Osteocyte (in vitro differentiated cells): ENCODE data around the gene MBNL1. TPM values are rescaled to one million over a fixed set of nuclear protein-coding genes. Genes with fewer than 3 reads are reported as not detected.
A peak's percentile ranks its signal among the peaks of the same experiment; 100 is the strongest.

Experiments used
- DNase-seq: peaks from one replicate; pipeline ENCODE4 v3.0.0; 2021; ENCODE audit warnings: mixed read lengths; ENCODE audit not compliant: unreplicated experiment; ENCODE audit errors: extremely low spot score
- H3K27ac Mint-ChIP-seq: one replicate; pipeline ENCODE4 v1.8.0; 2021; ENCODE audit warnings: mild to moderate bottlenecking, mixed read lengths; ENCODE audit not compliant: unreplicated experiment
- H3K27me3 Mint-ChIP-seq: one replicate; pipeline ENCODE4 v1.8.0; 2021; ENCODE audit warnings: mixed read lengths; ENCODE audit not compliant: unreplicated experiment
- H3K36me3 Mint-ChIP-seq: one replicate; pipeline ENCODE4 v1.8.0; 2021; ENCODE audit warnings: mixed read lengths; ENCODE audit not compliant: unreplicated experiment
- H3K4me1 Mint-ChIP-seq: one replicate; pipeline ENCODE4 v1.8.0; 2021; ENCODE audit warnings: mixed read lengths; ENCODE audit not compliant: unreplicated experiment
- H3K4me3 Mint-ChIP-seq: one replicate; pipeline ENCODE4 v1.8.0; 2021; ENCODE audit warnings: mild to moderate bottlenecking, moderate library complexity, mixed read lengths; ENCODE audit not compliant: unreplicated experiment
- H3K9me3 Mint-ChIP-seq: one replicate; pipeline ENCODE4 v1.8.0; 2021; ENCODE audit warnings: mixed read lengths; ENCODE audit not compliant: unreplicated experiment
- CTCF ChIP-seq: fragments of 200-600 bp; sonication (generic); IDR thresholded peaks from 2 replicates; pipeline ENCODE4 v1.5.0; 2021; ENCODE audit warnings: antibody characterized with exemption, mild to moderate bottlenecking, moderate library complexity
- total RNA-seq: library from RNA; stranded (reverse); gene quantifications from 2 replicates; pipeline ENCODE4 v1.2.1, GENCODE V29; 2021

The MBNL1 gene
- total RNA-seq, 1 donor from 2014 or later = 166 TPM

GRCh38 chr3:152252755-152253154 is 16.0 kb upstream of the MBNL1 start:
- Mint-ChIP-seq H3K4me1 (peaks cover 9% of the 10 kb centered on the region), H3K36me3 (no peaks in the 10 kb centered on the region), H3K4me3 (no peak overlapping the region), H3K27ac (no peak overlapping the region), H3K9me3 (no peaks in the 10 kb centered on the region), H3K27me3 (no peaks in the 10 kb centered on the region)
- DNase-seq = no peak
- no peak for TF ChIP-seq CTCF

- no peak overlapping the region for H3K27ac Mint-ChIP-seq
- no peaks in the 10 kb centered on the region for H3K36me3 Mint-ChIP-seq
- no peaks in the 10 kb centered on the region for H3K27me3 Mint-ChIP-seq
- no peak for TF ChIP-seq CTCF
- H3K4me3 Mint-ChIP-seq = no peak overlapping the region
- no peak for DNase-seq
- peaks cover 13% of the 10 kb centered on the region for H3K4me1 Mint-ChIP-seq
- no peaks in the 10 kb centered on the region for H3K9me3 Mint-ChIP-seq
Observed at GRCh38 chr3:152253514-152253913, 15.2 kb upstream of the MBNL1 start.

GRCh38 chr3:152254041-152254440 is 14.7 kb upstream of the MBNL1 start:
- Mint-ChIP-seq H3K4me3 (no peak overlapping the region), H3K4me1 (peaks cover 15% of the 10 kb centered on the region), H3K9me3 (no peaks in the 10 kb centered on the region), H3K36me3 (no peaks in the 10 kb centered on the region), H3K27ac (no peak overlapping the region), H3K27me3 (no peaks in the 10 kb centered on the region)
- no peak for TF ChIP-seq CTCF
- no peak for DNase-seq

GRCh38 chr3:152255290-152255689 is 13.4 kb upstream of the MBNL1 start:
- Mint-ChIP-seq H3K27ac (no peak overlapping the region), H3K36me3 (no peaks in the 10 kb centered on the region), H3K4me3 (no peak overlapping the region), H3K9me3 (no peaks in the 10 kb centered on the region), H3K27me3 (no peaks in the 10 kb centered on the region), H3K4me1 (peaks cover 15% of the 10 kb centered on the region)
- TF ChIP-seq CTCF = no peak
- DNase-seq = no peak

GRCh38 chr3:152256851-152257562 is 11.7 kb upstream of the MBNL1 start:
- Mint-ChIP-seq H3K9me3 (no peaks in the 10 kb centered on the region), H3K36me3 (no peaks in the 10 kb centered on the region), H3K4me1 (peaks cover 15% of the 10 kb centered on the region), H3K27me3 (no peaks in the 10 kb centered on the region), H3K27ac (peak overlapping the region; percentile 68), H3K4me3 (no peak overlapping the region)
- DNase-seq = no peak
- no peak for TF ChIP-seq CTCF
